PFSK-1 (cell line): ENCODE results near the gene AP1S1.

Source experiments
- SIN3A ChIP-seq: IDR thresholded peaks from 2 replicates; pipeline ENCODE4 v1.6.1; 2012; ENCODE audit warnings: mild to moderate bottlenecking, low read length, moderate library complexity, borderline replicate concordance; ENCODE audit not compliant: insufficient read depth
- TAF1 ChIP-seq: IDR thresholded peaks from 2 replicates; pipeline ENCODE4 v1.6.1; 2012; ENCODE audit warnings: low read length, control low read depth, borderline replicate concordance; ENCODE audit not compliant: insufficient read depth
- TF ChIP-seq, protein P1 (sequence below), 2 experiments: IDR thresholded peaks; 2 replicates each; pipeline versions ENCODE4 v1.6.1 to v1.8.0; 2011 to 2012; ENCODE audit warnings: low read depth in 2 of 2, low read length in 2 of 2, control low read depth in 1 of 2, inconsistent platforms in 1 of 2, mild to moderate bottlenecking in 1 of 2, moderate library complexity in 1 of 2; ENCODE audit not compliant: insufficient read depth in 1 of 2

DNA sequence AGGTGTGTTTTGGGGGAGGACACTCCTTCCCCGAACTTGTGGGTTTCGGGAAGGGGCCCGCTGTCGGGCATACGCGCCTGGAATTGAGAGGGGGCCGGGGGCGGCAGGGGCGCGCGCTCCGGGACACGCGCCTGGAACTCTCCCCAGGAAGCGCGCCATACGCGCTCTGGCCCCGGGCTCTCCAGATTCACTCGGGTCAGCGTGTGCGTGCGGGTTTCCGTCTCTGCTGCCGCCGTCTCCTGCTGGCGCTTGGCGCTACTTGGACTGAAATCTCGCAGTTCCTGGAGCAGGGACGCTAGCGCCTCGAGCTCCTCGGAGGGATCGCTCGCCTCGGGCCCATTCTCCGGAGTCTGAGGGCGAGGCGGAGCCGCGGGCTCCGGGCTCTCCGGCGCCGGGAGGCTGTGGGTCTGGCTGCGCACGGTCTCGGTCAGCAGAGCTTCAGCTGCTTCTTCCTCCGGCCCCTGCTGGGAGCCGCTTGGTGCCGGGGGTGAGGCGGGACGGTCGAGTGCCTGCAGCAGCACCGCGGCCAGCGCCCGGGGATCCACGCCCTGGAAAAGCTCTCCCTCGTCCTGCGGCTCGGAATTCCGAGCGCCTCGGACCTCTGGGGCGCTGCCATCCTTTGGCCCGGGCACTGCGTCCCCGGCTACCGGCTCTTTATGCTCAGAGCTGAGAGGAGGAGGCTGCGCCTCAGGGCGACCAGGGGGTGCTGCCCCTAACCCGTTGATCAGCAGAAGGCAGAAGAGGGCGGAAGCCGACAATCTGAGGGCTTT lies 10.0 kb downstream of the AP1S1 start:
- peak; percentile 20; the same call in 1 of the 2 replicates for TF ChIP-seq SIN3A
- no peak for TF ChIP-seq TAF1
- TF ChIP-seq, protein P1, sequence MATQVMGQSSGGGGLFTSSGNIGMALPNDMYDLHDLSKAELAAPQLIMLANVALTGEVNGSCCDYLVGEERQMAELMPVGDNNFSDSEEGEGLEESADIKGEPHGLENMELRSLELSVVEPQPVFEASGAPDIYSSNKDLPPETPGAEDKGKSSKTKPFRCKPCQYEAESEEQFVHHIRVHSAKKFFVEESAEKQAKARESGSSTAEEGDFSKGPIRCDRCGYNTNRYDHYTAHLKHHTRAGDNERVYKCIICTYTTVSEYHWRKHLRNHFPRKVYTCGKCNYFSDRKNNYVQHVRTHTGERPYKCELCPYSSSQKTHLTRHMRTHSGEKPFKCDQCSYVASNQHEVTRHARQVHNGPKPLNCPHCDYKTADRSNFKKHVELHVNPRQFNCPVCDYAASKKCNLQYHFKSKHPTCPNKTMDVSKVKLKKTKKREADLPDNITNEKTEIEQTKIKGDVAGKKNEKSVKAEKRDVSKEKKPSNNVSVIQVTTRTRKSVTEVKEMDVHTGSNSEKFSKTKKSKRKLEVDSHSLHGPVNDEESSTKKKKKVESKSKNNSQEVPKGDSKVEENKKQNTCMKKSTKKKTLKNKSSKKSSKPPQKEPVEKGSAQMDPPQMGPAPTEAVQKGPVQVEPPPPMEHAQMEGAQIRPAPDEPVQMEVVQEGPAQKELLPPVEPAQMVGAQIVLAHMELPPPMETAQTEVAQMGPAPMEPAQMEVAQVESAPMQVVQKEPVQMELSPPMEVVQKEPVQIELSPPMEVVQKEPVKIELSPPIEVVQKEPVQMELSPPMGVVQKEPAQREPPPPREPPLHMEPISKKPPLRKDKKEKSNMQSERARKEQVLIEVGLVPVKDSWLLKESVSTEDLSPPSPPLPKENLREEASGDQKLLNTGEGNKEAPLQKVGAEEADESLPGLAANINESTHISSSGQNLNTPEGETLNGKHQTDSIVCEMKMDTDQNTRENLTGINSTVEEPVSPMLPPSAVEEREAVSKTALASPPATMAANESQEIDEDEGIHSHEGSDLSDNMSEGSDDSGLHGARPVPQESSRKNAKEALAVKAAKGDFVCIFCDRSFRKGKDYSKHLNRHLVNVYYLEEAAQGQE (IDR thresholded peaks at IDR 0.05; ENCODE audit: insufficient read depth in 1 of 2, low read depth in 2 of 2, low read length in 2 of 2) = peak in 1 of 2 experiments; percentile 91; a peak in 2 of 4 replicates
